Esophagus squamous epithelium (tissue), 4 donors: ENCODE measurements around the gene NMBR.

Experiments used
- POLR2A ChIP-seq, 4 donors: fragments of 450-650 bp; IDR thresholded peaks; one replicate each; pipeline ENCODE4 v1.6.1; 2017; ENCODE audit warnings: antibody characterized with exemption in 4 of 4, mild to moderate bottlenecking in 4 of 4, moderate library complexity in 3 of 4
- TF ChIP-seq, protein P1 (sequence below), 6 experiments: fragments of 450-650 bp in 4 of 6; fragments of 200-600 bp in 2 of 6; sonication (generic) in 2 of 6; IDR thresholded peaks; one replicate each; pipeline ENCODE4 v1.5.1; 2016 to 2019; ENCODE audit warnings: antibody characterized with exemption in 6 of 6, mild to moderate bottlenecking in 4 of 6, moderate library complexity in 4 of 6

- TF ChIP-seq, protein P1, sequence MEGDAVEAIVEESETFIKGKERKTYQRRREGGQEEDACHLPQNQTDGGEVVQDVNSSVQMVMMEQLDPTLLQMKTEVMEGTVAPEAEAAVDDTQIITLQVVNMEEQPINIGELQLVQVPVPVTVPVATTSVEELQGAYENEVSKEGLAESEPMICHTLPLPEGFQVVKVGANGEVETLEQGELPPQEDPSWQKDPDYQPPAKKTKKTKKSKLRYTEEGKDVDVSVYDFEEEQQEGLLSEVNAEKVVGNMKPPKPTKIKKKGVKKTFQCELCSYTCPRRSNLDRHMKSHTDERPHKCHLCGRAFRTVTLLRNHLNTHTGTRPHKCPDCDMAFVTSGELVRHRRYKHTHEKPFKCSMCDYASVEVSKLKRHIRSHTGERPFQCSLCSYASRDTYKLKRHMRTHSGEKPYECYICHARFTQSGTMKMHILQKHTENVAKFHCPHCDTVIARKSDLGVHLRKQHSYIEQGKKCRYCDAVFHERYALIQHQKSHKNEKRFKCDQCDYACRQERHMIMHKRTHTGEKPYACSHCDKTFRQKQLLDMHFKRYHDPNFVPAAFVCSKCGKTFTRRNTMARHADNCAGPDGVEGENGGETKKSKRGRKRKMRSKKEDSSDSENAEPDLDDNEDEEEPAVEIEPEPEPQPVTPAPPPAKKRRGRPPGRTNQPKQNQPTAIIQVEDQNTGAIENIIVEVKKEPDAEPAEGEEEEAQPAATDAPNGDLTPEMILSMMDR (IDR thresholded peaks at IDR 0.05) = peak; percentile 76 to 95 (median 91)
- TF ChIP-seq POLR2A (IDR thresholded peaks at IDR 0.05) = peak in 1 of 4 donors; percentile 42
These were observed at the start of gene NMBR, which contains the start of gene VTA1 for GRCh38 chr6:142146828-142147662.
